ENCODE results near the gene ASF1A.

Gene ASF1A

GRCh38 chr6:118913161-118913560 is 19.2 kb downstream of the ASF1A start:
- DNase-seq (ENCODE audit: low read depth in 2 of 2): no peak

GRCh38 chr6:118914598-118914997 is 20.6 kb downstream of the ASF1A start:
- no peak for DNase-seq (ENCODE audit: low read depth in 2 of 2)

GRCh38 chr6:118917546-118918328 is 23.8 kb downstream of the ASF1A start:
- no peak for DNase-seq (ENCODE audit: low read depth in 2 of 2)

GRCh38 chr6:118918329-118918725 is 24.4 kb downstream of the ASF1A start:
- DNase-seq (ENCODE audit: low read depth in 2 of 2): no peak

- DNase-seq (ENCODE audit: low read depth in 2 of 2): no peak
Observed at GRCh38 chr6:118921084-118921483, 27.1 kb downstream of the ASF1A start.

- DNase-seq (ENCODE audit: low read depth in 2 of 2): no peak
Observed at GRCh38 chr6:118923035-118923434, 29.1 kb downstream of the ASF1A start.

GRCh38 chr6:118930680-118931079 is 36.7 kb downstream of the ASF1A start:
- no peak for DNase-seq (ENCODE audit: low read depth in 2 of 2)

- DNase-seq (ENCODE audit: low read depth in 2 of 2): no peak
Observed at GRCh38 chr6:118931436-118931835, 37.5 kb downstream of the ASF1A start.

- DNase-seq (ENCODE audit: low read depth in 2 of 2): no peak
Observed at GRCh38 chr6:118932421-118932820, 38.5 kb downstream of the ASF1A start.

- no peak for DNase-seq (ENCODE audit: low read depth in 2 of 2)
Observed at GRCh38 chr6:118933855-118934460, 40.0 kb downstream of the ASF1A start.

- DNase-seq (ENCODE audit: low read depth in 2 of 2): peak; percentile 63 to 64
Observed at GRCh38 chr6:118934461-118935330, 40.7 kb downstream of the ASF1A start, which contains the start of gene MCM9. Gene MCM9 (minus strand): TSS chr6:118935159. CDS start chr6:118931723, 3,436 bp downstream.

GRCh38 chr6:118935331-118935668 is 41.3 kb downstream of the ASF1A start:
- DNase-seq (ENCODE audit: low read depth in 2 of 2): no peak

GRCh38 chr6:118935978-118936703 is 42.2 kb downstream of the ASF1A start:
- no peak for DNase-seq (ENCODE audit: low read depth in 2 of 2)

GRCh38 chr6:118939683-118940082 is 45.7 kb downstream of the ASF1A start:
- no peak for DNase-seq (ENCODE audit: low read depth in 2 of 2)

- DNase-seq (ENCODE audit: low read depth in 2 of 2): no peak
Observed at GRCh38 chr6:118940770-118941169, 46.8 kb downstream of the ASF1A start.

- no peak for DNase-seq (ENCODE audit: low read depth in 2 of 2)
Observed at GRCh38 chr6:118945217-118945616, 51.3 kb downstream of the ASF1A start.

GRCh38 chr6:118952683-118953082 is 58.7 kb downstream of the ASF1A start:
- no peak for DNase-seq (ENCODE audit: low read depth in 2 of 2)

GRCh38 chr6:118953391-118953790 is 59.4 kb downstream of the ASF1A start:
- no peak for DNase-seq (ENCODE audit: low read depth in 2 of 2)
